Measurements from ENCODE around the gene ZRANB2.

ZRANB2 gene

GRCh38 chr1:71028981-71029380 lies 51.9 kb downstream of the ZRANB2 start:
- no peak for DNase-seq (ENCODE audit: low spot score)
- Histone ChIP-seq H4K91ac (ENCODE audit: low read depth, low read length, poor library complexity) (no peak overlapping the region), H3K18ac (ENCODE audit: low read length) (no peak overlapping the region), H3K27me3 (ENCODE audit: control insufficient read depth in 3 of 3, insufficient read depth in 3 of 3, low read depth in 1 of 3, low read length in 3 of 3) (no peaks in the 10 kb centered on the region), H2BK120ac (ENCODE audit: low read depth, low read length) (no peak overlapping the region), H4K8ac (ENCODE audit: low read depth, low read length) (no peak overlapping the region), H2BK15ac (ENCODE audit: low read length) (no peak overlapping the region), H3K4ac (ENCODE audit: low read length) (no peak overlapping the region), H2AK5ac (ENCODE audit: low read depth, low read length) (no peak overlapping the region), H3K23ac (ENCODE audit: low read depth, low read length, poor library complexity) (no peak overlapping the region), H2BK5ac (ENCODE audit: low read length) (no peak overlapping the region), H3K9me3 (replicated peaks in 1 of 2; ENCODE audit: control insufficient read depth in 2 of 2, insufficient read depth in 1 of 2, low read depth in 1 of 2, low read length in 2 of 2) (no peaks in the 10 kb centered on the region), H3K4me2 (ENCODE audit: insufficient read depth, low read length, poor library complexity, severe bottlenecking) (no peak overlapping the region), H3K9ac (ENCODE audit: low read depth, low read length, poor library complexity) (no peak overlapping the region), H3K36me3 (replicated peaks in 1 of 2; ENCODE audit: control insufficient read depth in 2 of 2, insufficient read depth in 2 of 2, low read length in 2 of 2) (no peaks in the 10 kb centered on the region), H2BK12ac (ENCODE audit: low read length) (no peak overlapping the region), H3K79me1 (ENCODE audit: low read depth, low read length) (no peaks in the 10 kb centered on the region), H3K4me3 (ENCODE audit: low read length in 2 of 2) (no peak overlapping the region), H2AFZ (ENCODE audit: low read length) (no peak overlapping the region), H3K4me1 (ENCODE audit: control insufficient read depth in 2 of 2, insufficient read depth in 1 of 2, low read depth in 1 of 2, low read length in 2 of 2) (no peaks in the 10 kb centered on the region), H3K27ac (replicated peaks; ENCODE audit: low read length) (no peak overlapping the region), H3K14ac (ENCODE audit: low read length) (no peak overlapping the region)
- WGBS, 2 donors (ENCODE audit: extremely low coverage in 2 of 2, insufficient read length in 2 of 2, insufficient replicate concordance in 1 of 2), result no CpG with 5 or more reads among the region's 1 CpG

- no peaks in the 10 kb centered on the region for H3K4me1 ChIP-seq (ENCODE audit: control insufficient read depth in 2 of 2, insufficient read depth in 1 of 2, low read depth in 1 of 2, low read length in 2 of 2)
Measured at GRCh38 chr1:71027991-71028390, 52.8 kb downstream of the ZRANB2 start.

GRCh38 chr1:71026093-71026492 lies 54.7 kb downstream of the ZRANB2 start:
- H4K91ac ChIP-seq (ENCODE audit: low read depth, low read length, poor library complexity), result no peak overlapping the region
- no peaks in the 10 kb centered on the region for H3K9me3 ChIP-seq (replicated peaks in 1 of 2; ENCODE audit: control insufficient read depth in 2 of 2, insufficient read depth in 1 of 2, low read depth in 1 of 2, low read length in 2 of 2)
- no peak overlapping the region for H4K8ac ChIP-seq (ENCODE audit: low read depth, low read length)
- H2BK15ac ChIP-seq (ENCODE audit: low read length), result no peak overlapping the region
- no peak overlapping the region for H2AK5ac ChIP-seq (ENCODE audit: low read depth, low read length)
- H3K4me2 ChIP-seq (ENCODE audit: insufficient read depth, low read length, poor library complexity, severe bottlenecking), result no peak overlapping the region
- H3K4me1 ChIP-seq (ENCODE audit: control insufficient read depth in 2 of 2, insufficient read depth in 1 of 2, low read depth in 1 of 2, low read length in 2 of 2), result no peaks in the 10 kb centered on the region
- H3K4me3 ChIP-seq (ENCODE audit: low read length in 2 of 2), result no peak overlapping the region
- no peak overlapping the region for H3K27ac ChIP-seq (replicated peaks; ENCODE audit: low read length)
- H3K79me1 ChIP-seq (ENCODE audit: low read depth, low read length), result no peaks in the 10 kb centered on the region
- no peak overlapping the region for H2AFZ ChIP-seq (ENCODE audit: low read length)
- H3K27me3 ChIP-seq (ENCODE audit: control insufficient read depth in 3 of 3, insufficient read depth in 3 of 3, low read depth in 1 of 3, low read length in 3 of 3), result no peaks in the 10 kb centered on the region
- H3K14ac ChIP-seq (ENCODE audit: low read length), result no peak overlapping the region
- WGBS, 2 donors (ENCODE audit: extremely low coverage in 2 of 2, insufficient read length in 2 of 2, insufficient replicate concordance in 1 of 2), result no CpG with 5 or more reads among the region's 4 CpGs
- H3K9ac ChIP-seq (ENCODE audit: low read depth, low read length, poor library complexity), result no peak overlapping the region
- no peak overlapping the region for H3K23ac ChIP-seq (ENCODE audit: low read depth, low read length, poor library complexity)
- DNase-seq (ENCODE audit: low spot score), result no peak
- H3K4ac ChIP-seq (ENCODE audit: low read length), result no peak overlapping the region
- H3K18ac ChIP-seq (ENCODE audit: low read length), result no peak overlapping the region
- H2BK12ac ChIP-seq (ENCODE audit: low read length), result no peak overlapping the region
- H2BK5ac ChIP-seq (ENCODE audit: low read length), result no peak overlapping the region
- no peaks in the 10 kb centered on the region for H3K36me3 ChIP-seq (replicated peaks in 1 of 2; ENCODE audit: control insufficient read depth in 2 of 2, insufficient read depth in 2 of 2, low read length in 2 of 2)
- no peak overlapping the region for H2BK120ac ChIP-seq (ENCODE audit: low read depth, low read length)

More at GRCh38 chr1:71027991-71028390, 52.8 kb downstream of the ZRANB2 start:
- Histone ChIP-seq H3K14ac (ENCODE audit: low read length) (no peak overlapping the region), H3K4me3 (ENCODE audit: low read length in 2 of 2) (no peak overlapping the region), H4K8ac (ENCODE audit: low read depth, low read length) (no peak overlapping the region), H3K36me3 (replicated peaks in 1 of 2; ENCODE audit: control insufficient read depth in 2 of 2, insufficient read depth in 2 of 2, low read length in 2 of 2) (no peaks in the 10 kb centered on the region), H3K27ac (replicated peaks; ENCODE audit: low read length) (no peak overlapping the region), H3K9ac (ENCODE audit: low read depth, low read length, poor library complexity) (no peak overlapping the region), H2AFZ (ENCODE audit: low read length) (no peak overlapping the region), H3K79me1 (ENCODE audit: low read depth, low read length) (no peaks in the 10 kb centered on the region), H2BK120ac (ENCODE audit: low read depth, low read length) (no peak overlapping the region), H4K91ac (ENCODE audit: low read depth, low read length, poor library complexity) (no peak overlapping the region), H2BK12ac (ENCODE audit: low read length) (no peak overlapping the region), H2BK5ac (ENCODE audit: low read length) (no peak overlapping the region), H3K18ac (ENCODE audit: low read length) (no peak overlapping the region), H3K4ac (ENCODE audit: low read length) (no peak overlapping the region), H3K27me3 (ENCODE audit: control insufficient read depth in 3 of 3, insufficient read depth in 3 of 3, low read depth in 1 of 3, low read length in 3 of 3) (no peaks in the 10 kb centered on the region), H2BK15ac (ENCODE audit: low read length) (no peak overlapping the region), H3K4me2 (ENCODE audit: insufficient read depth, low read length, poor library complexity, severe bottlenecking) (no peak overlapping the region), H3K23ac (ENCODE audit: low read depth, low read length, poor library complexity) (no peak overlapping the region), H2AK5ac (ENCODE audit: low read depth, low read length) (no peak overlapping the region), H3K9me3 (replicated peaks in 1 of 2; ENCODE audit: control insufficient read depth in 2 of 2, insufficient read depth in 1 of 2, low read depth in 1 of 2, low read length in 2 of 2) (no peaks in the 10 kb centered on the region)
- no CpG with 5 or more reads among the region's 7 CpGs for WGBS, 2 donors (ENCODE audit: extremely low coverage in 2 of 2, insufficient read length in 2 of 2, insufficient replicate concordance in 1 of 2)
- DNase-seq (ENCODE audit: low spot score), result no peak

GRCh38 chr1:71023515-71023914 lies 57.3 kb downstream of the ZRANB2 start:
- H2BK12ac ChIP-seq (ENCODE audit: low read length), result no peak overlapping the region
- peaks cover 0 to 4% (median 0%) of the 10 kb centered on the region in 3 experiments for H3K27me3 ChIP-seq (ENCODE audit: control insufficient read depth in 3 of 3, insufficient read depth in 3 of 3, low read depth in 1 of 3, low read length in 3 of 3)
- no peak overlapping the region for H2BK5ac ChIP-seq (ENCODE audit: low read length)
- H3K4ac ChIP-seq (ENCODE audit: low read length), result no peak overlapping the region
- H3K14ac ChIP-seq (ENCODE audit: low read length), result no peak overlapping the region
- no peak overlapping the region for H3K4me2 ChIP-seq (ENCODE audit: insufficient read depth, low read length, poor library complexity, severe bottlenecking)
- H3K9ac ChIP-seq (ENCODE audit: low read depth, low read length, poor library complexity), result no peak overlapping the region
- H3K4me1 ChIP-seq (ENCODE audit: control insufficient read depth in 2 of 2, insufficient read depth in 1 of 2, low read depth in 1 of 2, low read length in 2 of 2), result no peaks in the 10 kb centered on the region
- no peak overlapping the region for H2BK15ac ChIP-seq (ENCODE audit: low read length)
- WGBS, 2 donors (ENCODE audit: extremely low coverage in 2 of 2, insufficient read length in 2 of 2, insufficient replicate concordance in 1 of 2), result 100% methylated on average over 1 to 2 of the region's 4 CpGs
- H4K8ac ChIP-seq (ENCODE audit: low read depth, low read length), result no peak overlapping the region
- no peak overlapping the region for H4K91ac ChIP-seq (ENCODE audit: low read depth, low read length, poor library complexity)
- H3K36me3 ChIP-seq (replicated peaks in 1 of 2; ENCODE audit: control insufficient read depth in 2 of 2, insufficient read depth in 2 of 2, low read length in 2 of 2), result peaks cover 0 to 1% of the 10 kb centered on the region in 2 donors
- no peaks in the 10 kb centered on the region for H3K9me3 ChIP-seq (replicated peaks in 1 of 2; ENCODE audit: control insufficient read depth in 2 of 2, insufficient read depth in 1 of 2, low read depth in 1 of 2, low read length in 2 of 2)
- DNase-seq (ENCODE audit: low spot score), result no peak
- H3K79me1 ChIP-seq (ENCODE audit: low read depth, low read length), result no peaks in the 10 kb centered on the region
- H2AFZ ChIP-seq (ENCODE audit: low read length), result no peak overlapping the region
- H3K23ac ChIP-seq (ENCODE audit: low read depth, low read length, poor library complexity), result no peak overlapping the region
- no peak overlapping the region for H3K18ac ChIP-seq (ENCODE audit: low read length)
- no peak overlapping the region for H3K27ac ChIP-seq (replicated peaks; ENCODE audit: low read length)
- no peak overlapping the region for H2BK120ac ChIP-seq (ENCODE audit: low read depth, low read length)
- no peak overlapping the region for H3K4me3 ChIP-seq (ENCODE audit: low read length in 2 of 2)
- H2AK5ac ChIP-seq (ENCODE audit: low read depth, low read length), result no peak overlapping the region

Measured in neuronal stem cell (in vitro differentiated cells).